Measurements from ENCODE around the gene ZNF460.

Gene ZNF460

GRCh38 chr19:57279418-57280164 is 694 bp upstream of the ZNF460 start:
- DNase-seq (ENCODE audit: low read depth in 2 of 3, low spot score in 1 of 3): peak; percentile 58 to 79 (median 76)

GRCh38 chr19:57280962-57281400 is 696 bp downstream of the ZNF460 start:
- no peak for DNase-seq (ENCODE audit: low read depth in 2 of 3, low spot score in 1 of 3)

DNA sequence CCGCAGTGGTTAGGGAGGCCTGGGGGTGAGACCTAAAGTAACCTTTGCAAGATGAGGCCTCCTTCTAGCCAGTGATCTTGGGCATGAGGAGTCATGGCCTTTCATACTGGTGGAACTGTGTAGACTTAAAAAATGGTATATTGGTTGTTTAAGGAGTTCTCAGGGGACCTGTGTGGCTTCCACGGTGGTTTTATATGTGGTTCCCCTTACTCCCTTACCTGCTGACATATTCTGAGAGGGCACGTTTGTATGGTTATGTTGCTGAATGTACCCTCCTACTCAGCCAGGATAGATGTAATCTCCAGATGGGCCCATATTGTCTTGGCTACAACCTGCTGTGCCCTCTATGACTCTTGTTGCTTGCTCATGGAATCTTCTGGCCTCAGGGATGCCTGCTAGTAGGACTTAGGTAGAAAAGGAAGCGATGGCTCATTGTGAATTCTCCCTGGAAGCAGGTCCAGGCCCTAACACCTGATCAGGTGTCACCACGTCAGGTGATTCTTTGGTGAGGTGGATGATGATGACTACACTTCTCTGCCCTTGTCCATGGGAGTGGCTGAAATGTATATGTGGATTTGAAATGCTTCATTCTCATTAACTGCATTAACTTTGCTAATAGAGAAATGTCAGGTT is 1.8 kb downstream of the ZNF460 start:
- no peak for DNase-seq (ENCODE audit: low read depth in 2 of 3, low spot score in 1 of 3)

GRCh38 chr19:57288373-57288772 is 8.1 kb downstream of the ZNF460 start:
- DNase-seq (ENCODE audit: low read depth in 2 of 3, low spot score in 1 of 3): no peak

DNA sequence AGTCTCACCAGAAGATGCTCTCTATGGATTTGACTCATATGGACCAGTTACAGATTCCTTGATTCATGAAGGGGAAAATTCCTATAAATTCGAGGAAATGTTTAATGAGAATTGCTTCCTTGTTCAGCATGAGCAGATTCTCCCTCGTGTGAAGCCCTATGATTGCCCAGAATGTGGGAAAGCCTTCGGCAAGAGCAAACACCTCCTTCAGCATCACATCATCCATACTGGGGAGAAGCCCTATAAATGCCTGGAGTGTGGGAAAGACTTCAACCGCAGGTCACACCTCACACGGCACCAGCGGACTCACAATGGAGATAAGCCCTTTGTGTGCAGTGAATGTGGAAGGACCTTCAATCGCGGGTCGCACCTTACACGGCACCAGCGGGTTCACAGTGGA is 10.7 kb downstream of the ZNF460 start:
- no peak for DNase-seq (ENCODE audit: low read depth in 2 of 3, low spot score in 1 of 3)

DNA sequence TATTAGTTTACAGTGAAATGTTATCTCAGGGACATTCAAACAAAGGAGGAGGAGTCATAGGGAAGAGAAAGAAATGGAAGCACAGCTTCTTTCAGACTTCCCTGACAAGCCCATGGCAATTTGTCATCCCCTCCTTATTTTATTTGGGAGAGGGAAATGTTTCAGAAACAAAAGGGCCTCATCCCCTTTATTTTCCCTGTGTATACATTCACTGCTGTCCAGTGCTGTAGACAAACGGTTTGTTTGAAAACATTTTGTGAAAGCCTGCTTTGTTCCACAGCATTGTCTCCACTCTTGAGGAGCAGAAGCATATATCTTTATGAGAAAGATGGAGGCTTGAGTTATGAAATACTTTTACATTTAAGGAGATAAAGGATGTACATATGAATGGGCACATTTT is 12.3 kb downstream of the ZNF460 start:
- DNase-seq (ENCODE audit: low read depth in 2 of 3, low spot score in 1 of 3): no peak

GRCh38 chr19:57293719-57294118 is 13.4 kb downstream of the ZNF460 start:
- no peak for DNase-seq (ENCODE audit: low read depth in 2 of 3, low spot score in 1 of 3)

DNA sequence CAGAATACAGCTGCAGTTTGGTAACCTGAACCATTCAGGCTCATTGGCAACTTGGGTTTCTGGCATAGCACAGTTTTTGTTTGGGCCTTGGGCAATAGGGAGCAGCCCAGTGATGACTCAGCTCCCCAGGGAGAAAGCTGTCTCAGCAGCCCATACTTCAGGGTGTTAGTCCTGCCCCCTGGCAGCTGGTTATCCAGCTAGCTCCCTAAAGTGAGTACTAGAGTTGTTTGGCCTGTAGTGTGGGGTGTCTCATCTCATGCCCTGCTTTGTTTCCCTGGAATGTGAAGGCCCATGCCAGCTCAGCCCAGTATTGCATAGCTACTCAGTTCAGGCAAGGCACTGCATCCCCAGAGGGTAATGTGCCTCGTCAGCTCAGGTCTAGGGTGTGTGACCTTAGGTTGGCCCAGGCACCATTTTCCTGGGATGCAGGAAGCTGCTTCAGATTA is 21.8 kb downstream of the ZNF460 start:
- DNase-seq (ENCODE audit: low read depth in 2 of 3, low spot score in 1 of 3): no peak

GRCh38 chr19:57302727-57303401 is 22.6 kb downstream of the ZNF460 start:
- no peak for DNase-seq (ENCODE audit: low read depth in 2 of 3, low spot score in 1 of 3)

DNA sequence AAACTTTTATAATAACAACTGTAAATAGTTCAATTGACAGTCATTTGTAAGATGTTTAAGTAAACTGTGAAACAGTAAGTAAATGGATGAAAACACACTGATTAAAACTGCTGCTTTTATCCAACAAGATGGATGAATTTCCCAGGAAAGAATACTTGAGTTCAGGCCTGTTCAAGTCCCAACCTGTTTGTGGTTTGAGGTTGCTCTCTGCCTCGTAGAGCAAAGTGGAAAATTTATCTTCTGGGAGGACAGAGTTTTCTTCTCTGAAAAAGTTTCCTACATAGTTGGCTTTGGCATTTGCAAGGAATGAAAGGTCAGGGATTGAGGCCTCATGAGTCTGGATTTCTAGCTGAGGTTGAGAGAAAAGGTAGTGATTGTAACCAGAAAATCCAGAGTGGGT is 24.8 kb downstream of the ZNF460 start:
- no peak for DNase-seq (ENCODE audit: low read depth in 2 of 3, low spot score in 1 of 3)

- no peak for DNase-seq (ENCODE audit: low read depth in 2 of 3, low spot score in 1 of 3)
Measured at GRCh38 chr19:57308514-57308913, 28.2 kb downstream of the ZNF460 start.

DNA sequence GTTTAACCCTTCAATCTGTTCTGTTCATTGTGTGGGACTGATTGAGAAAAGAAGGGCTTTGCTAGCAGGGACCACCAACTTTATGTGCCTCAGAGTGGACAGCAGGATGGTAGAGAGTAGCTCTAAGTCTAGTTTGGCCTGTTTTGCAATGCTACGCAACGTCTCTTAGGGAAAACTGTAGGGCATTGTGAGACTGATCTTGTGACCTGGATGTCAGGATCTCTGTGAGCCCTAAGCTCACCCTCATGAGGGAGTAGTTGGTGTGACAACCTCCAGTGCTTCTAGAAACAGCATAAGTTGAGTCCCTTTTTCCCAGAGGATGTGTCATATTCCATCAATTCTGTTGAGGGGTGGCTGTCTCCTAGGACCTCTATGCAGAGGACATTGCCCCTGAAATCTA is 30.5 kb downstream of the ZNF460 start:
- no peak for DNase-seq (ENCODE audit: low read depth in 2 of 3, low spot score in 1 of 3)

- DNase-seq (ENCODE audit: low read depth in 2 of 3, low spot score in 1 of 3): no peak
Measured at GRCh38 chr19:57314146-57314545, 33.9 kb downstream of the ZNF460 start.

DNA sequence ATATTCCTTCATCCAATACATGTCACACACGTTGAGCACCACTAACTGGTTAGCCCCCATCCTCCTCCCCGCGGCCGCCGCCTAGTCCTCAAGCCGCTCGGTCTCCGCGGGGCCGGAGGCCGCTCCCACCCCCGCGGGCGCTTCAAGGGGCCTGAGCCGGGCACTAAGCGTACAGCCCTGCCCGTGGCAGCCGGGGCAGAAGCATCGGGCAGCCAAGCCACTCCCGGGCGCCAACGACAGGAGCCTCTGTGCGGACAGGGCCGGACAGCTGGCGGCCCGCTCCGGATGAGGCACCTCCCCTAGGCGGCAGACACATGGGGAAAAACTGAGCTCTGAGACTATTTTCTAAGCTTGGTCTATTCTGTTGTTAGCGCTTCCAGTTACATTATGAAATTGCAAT is 37.2 kb downstream of the ZNF460 start:
- no peak for DNase-seq (ENCODE audit: low read depth in 2 of 3, low spot score in 1 of 3)

- DNase-seq (ENCODE audit: low read depth in 2 of 3, low spot score in 1 of 3): no peak
Measured at GRCh38 chr19:57319869-57320179, 39.5 kb downstream of the ZNF460 start.

DNA sequence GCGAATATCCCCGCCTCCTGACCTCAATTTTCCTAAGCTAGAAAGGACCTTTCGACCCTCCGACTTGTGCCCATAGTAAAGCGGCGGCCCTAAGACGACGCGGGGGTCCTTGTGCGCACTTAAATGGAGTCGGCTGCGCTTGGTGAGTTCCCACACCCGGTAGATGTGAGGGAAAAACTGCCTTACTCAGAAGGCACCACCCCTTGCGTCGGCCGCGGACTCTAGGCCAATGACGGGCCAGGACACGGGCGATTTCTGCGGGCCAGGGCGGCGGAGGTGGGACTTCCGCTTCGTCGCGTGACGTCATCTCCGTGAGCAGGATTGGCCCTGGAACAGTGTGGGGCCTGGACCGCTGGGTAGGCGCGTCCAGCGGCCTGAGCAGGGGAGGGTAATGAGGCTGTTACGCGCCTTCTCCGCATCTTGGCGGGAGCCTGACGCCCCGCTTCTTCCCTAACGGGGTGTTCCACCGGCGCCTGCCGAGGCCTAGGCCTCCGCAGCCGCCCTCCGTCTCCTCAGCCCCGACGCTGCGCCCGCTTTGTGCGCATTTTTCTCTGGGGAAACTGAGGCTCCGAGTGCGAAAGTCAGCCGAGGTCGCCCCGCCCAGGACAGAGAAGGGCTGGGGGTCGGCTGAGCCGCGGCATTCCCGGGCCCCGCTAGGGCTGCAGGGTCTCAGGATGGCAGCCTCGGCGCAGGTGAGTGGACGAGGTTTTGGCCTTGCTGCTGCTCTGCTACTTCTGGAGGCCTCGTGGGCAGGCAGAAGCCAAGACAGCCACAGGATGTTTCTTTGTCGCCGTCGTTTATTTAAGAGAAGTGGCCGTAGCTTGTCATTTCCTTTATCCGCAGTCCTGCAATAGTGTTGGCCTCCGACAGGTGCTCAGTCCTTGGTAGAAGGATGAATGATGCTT is 40.1 kb downstream of the ZNF460 start, which contains the start of gene ZNF543:
ZNF543 (plus strand) TSS at position 293 of the 905 bp plus-strand sequence; CDS start at position 675, 382 bp downstream.
- peak; percentile 85 to 88 (median 85) for DNase-seq (ENCODE audit: low read depth in 2 of 3, low spot score in 1 of 3)

GRCh38 chr19:57321116-57321515 is 40.8 kb downstream of the ZNF460 start:
- no peak for DNase-seq (ENCODE audit: low read depth in 2 of 3, low spot score in 1 of 3)

GRCh38 chr19:57321751-57322150 is 41.5 kb downstream of the ZNF460 start:
- no peak for DNase-seq (ENCODE audit: low read depth in 2 of 3, low spot score in 1 of 3)

DNA sequence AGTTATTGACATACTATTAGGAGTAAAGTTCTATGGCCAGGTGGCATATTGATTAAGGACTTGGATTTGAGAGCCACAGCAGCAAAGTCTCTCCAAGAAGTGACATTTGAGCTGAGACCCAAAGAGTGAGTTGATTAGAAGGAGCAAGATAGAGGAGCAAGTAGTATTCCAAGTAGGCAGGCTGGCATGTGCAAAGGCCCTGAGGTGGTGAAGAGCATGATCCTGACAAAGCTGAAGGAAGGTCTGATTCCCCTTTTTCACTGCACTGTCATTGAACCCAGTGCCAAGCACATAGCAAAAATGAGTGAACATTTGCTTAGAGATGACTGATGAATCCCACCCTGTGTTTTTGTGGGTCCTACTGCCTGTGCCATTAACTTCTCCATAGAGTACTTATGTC is 44.7 kb downstream of the ZNF460 start:
- no peak for DNase-seq (ENCODE audit: low read depth in 2 of 3, low spot score in 1 of 3)

DNA sequence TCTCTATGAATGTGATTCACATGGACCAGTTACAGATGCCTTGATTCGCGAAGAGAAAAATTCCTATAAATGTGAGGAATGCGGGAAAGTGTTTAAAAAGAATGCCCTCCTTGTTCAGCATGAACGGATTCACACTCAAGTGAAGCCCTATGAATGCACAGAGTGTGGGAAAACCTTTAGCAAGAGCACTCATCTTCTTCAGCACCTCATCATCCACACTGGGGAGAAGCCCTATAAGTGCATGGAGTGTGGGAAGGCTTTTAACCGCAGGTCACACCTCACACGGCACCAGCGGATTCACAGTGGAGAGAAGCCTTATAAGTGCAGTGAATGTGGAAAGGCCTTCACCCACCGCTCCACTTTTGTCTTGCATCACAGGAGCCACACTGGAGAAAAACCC is 47.7 kb downstream of the ZNF460 start:
- DNase-seq (ENCODE audit: low read depth in 2 of 3, low spot score in 1 of 3): no peak

DNA sequence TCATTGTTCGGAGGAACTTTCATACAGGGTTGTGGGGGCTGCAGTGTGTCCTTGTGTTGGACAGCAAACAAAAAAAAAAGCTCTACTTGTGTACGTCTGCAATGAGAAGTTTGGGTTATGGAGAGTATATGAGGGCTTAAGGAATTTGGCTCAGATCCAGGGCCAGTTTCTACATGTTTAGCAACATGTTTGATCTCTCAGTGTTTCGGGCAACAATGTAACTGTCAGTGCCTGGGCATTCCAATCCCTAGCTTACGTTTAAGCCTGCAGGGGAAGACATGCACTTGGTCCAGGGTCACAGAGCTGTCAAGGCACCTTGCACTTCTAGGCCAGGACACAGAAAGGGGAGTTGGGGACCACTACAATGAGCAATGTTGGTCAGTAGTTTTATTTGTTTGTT is 53.9 kb downstream of the ZNF460 start:
- DNase-seq (ENCODE audit: low read depth in 2 of 3, low spot score in 1 of 3): no peak

All from stimulated activated CD4-positive, alpha-beta T cell treated with anti-CD3 and anti-CD28 coated beads, Interleukin-12 subunit alpha, Interleukin-12 subunit beta, amount 100 ng/mL, for 48 hours (primary cell).